ENCODE results near the gene CASZ1. TPM values are rescaled to one million over a fixed set of nuclear protein-coding genes. Genes with fewer than 3 reads are reported as not detected.
A peak's percentile ranks its signal among the peaks of the same experiment; 100 is the strongest.

The CASZ1 gene
- total and polyA plus RNA-seq, 10 of the 15 experiments (the other 5 are each of a cell fraction or from before 2014, with no cell fraction given) = 0.52 to 9.8 (median 3.7) TPM

- ChIA-PET RAD21 (ENCODE audit: unreplicated experiment) (interaction anchor here (0.6 to 1.3 kb wide), 5 partner anchors 171 to 346 kb away, joined by 3 to 4 read pairs (median 3); no protein-coding TSS in a partner anchor), SMC1A (ENCODE audit: uncharacterized antibody, unreplicated experiment) (interaction anchor here (1.4 to 2.5 kb wide), 5 partner anchors 171 to 196 kb away, joined by 3 to 10 read pairs (median 8); no protein-coding TSS in a partner anchor), POLR2A (no interaction called here), CTCF (interaction anchor here (0.7 to 4.0 kb wide), 7 partner anchors 48 to 227 kb away, joined by 3 to 24 read pairs (median 3); no protein-coding TSS in a partner anchor)
- Histone ChIP-seq H2AFZ (ENCODE audit: control insufficient read depth, low read depth, low read length) (no peak overlapping the region), H3K4me1 (ENCODE audit: control insufficient read depth, insufficient read depth, low read length) (peaks cover 15% of the 10 kb centered on the region), H3K27me3 (replicated peaks in 1 of 2; ENCODE audit: control insufficient read depth in 2 of 2, insufficient read depth in 2 of 2, low read length in 1 of 2) (no peaks in the 10 kb centered on the region), H3K79me2 (ENCODE audit: control insufficient read depth, insufficient read depth, low read length) (peaks cover 15% of the 10 kb centered on the region), H3K9ac (ENCODE audit: control insufficient read depth, insufficient read depth, low read length) (peak overlapping the region; percentile 0), H3K9me3 (replicated peaks; ENCODE audit: control insufficient read depth, insufficient read depth, low read length) (no peaks in the 10 kb centered on the region), H3K4me3 (no peak overlapping the region), H3K27ac (ENCODE audit: control insufficient read depth, insufficient read depth) (no peak overlapping the region), H3K36me3 (ENCODE audit: control insufficient read depth in 2 of 2, insufficient read depth in 2 of 2, low read length in 1 of 2) (no peaks in the 10 kb centered on the region; a peak in 1 of 4 replicates), H4K20me1 (ENCODE audit: control insufficient read depth, insufficient read depth) (no peaks in the 10 kb centered on the region), H3K4me2 (ENCODE audit: control insufficient read depth, insufficient read depth) (peak overlapping the region; percentile 15; the same call in 1 of the 2 replicates)
- no peak for FAIRE-seq
- no peak for DNase-seq (ENCODE audit: low read depth, low spot score)
- WGBS (ENCODE audit: insufficient coverage, insufficient replicate concordance, low lambda C conversion rate, missing lambda C conversion rate) = 68% methylated on average over 17 of the region's 17 CpGs
- no peak for ATAC-seq
- TF ChIP-seq MYB (IDR thresholded peaks at IDR 0.05; ENCODE audit: borderline replicate concordance, low read depth, low read length) (no peak), POU2F2 (IDR thresholded peaks at IDR 0.05; ENCODE audit: borderline replicate concordance, low read depth, low read length) (no peak), SIX5 (IDR thresholded peaks at IDR 0.05; ENCODE audit: low read depth, low read length, severe bottlenecking) (no peak), PAX5 (IDR thresholded peaks at IDR 0.05; ENCODE audit: borderline replicate concordance, low read depth, low read length) (no peak), NFYB (IDR thresholded peaks at IDR 0.05; ENCODE audit: insufficient read depth, low read depth, low read length) (no peak), WRNIP1 (IDR thresholded peaks at IDR 0.05; ENCODE audit: borderline replicate concordance, low read depth, low read length) (no peak), SUZ12 (IDR thresholded peaks at IDR 0.05; ENCODE audit: unreplicated experiment) (no peak), TBL1XR1 (IDR thresholded peaks at IDR 0.05; ENCODE audit: low read depth, low read length) (no peak), JUND (IDR thresholded peaks at IDR 0.05; ENCODE audit: low read depth, low read length) (no peak), SKIL (IDR thresholded peaks at IDR 0.05; ENCODE audit: low read depth, poor library complexity, severe bottlenecking) (no peak), TCF3 (IDR thresholded peaks at IDR 0.05; ENCODE audit: borderline replicate concordance, insufficient read depth, low read depth, low read length) (no peak), YY1 (IDR thresholded peaks at IDR 0.05; ENCODE audit: low read depth, low read length) (no peak), SUPT20H (IDR thresholded peaks at IDR 0.05; ENCODE audit: borderline replicate concordance, control insufficient read depth, low read depth, low read length) (no peak)
- in situ Hi-C loops (cut with MboI) = no loop called here
- intact Hi-C loops (cut with micrococcal nuclease; ENCODE audit: unreplicated experiment) = loop anchor here (5.0 kb wide), 2 partner anchors 179 to 251 kb away; no protein-coding TSS in a partner anchor
- BruUV-seq (replicated peaks) = no TSS peak
Observed at GRCh38 chr1:10691075-10691739, 105.2 kb downstream of the CASZ1 start.
